ENCODE data around the gene SPAG16.

- TF ChIP-seq TP53 (CRISPR knock-in tag; IDR thresholded peaks at IDR 0.05) (no peak), POLR2A (IDR thresholded peaks at IDR 0.05; ENCODE audit: low read length) (no peak)
- TF ChIP-seq, protein P1, sequence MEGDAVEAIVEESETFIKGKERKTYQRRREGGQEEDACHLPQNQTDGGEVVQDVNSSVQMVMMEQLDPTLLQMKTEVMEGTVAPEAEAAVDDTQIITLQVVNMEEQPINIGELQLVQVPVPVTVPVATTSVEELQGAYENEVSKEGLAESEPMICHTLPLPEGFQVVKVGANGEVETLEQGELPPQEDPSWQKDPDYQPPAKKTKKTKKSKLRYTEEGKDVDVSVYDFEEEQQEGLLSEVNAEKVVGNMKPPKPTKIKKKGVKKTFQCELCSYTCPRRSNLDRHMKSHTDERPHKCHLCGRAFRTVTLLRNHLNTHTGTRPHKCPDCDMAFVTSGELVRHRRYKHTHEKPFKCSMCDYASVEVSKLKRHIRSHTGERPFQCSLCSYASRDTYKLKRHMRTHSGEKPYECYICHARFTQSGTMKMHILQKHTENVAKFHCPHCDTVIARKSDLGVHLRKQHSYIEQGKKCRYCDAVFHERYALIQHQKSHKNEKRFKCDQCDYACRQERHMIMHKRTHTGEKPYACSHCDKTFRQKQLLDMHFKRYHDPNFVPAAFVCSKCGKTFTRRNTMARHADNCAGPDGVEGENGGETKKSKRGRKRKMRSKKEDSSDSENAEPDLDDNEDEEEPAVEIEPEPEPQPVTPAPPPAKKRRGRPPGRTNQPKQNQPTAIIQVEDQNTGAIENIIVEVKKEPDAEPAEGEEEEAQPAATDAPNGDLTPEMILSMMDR (IDR thresholded peaks at IDR 0.05): no peak
These were observed 261.2 kb downstream of the SPAG16 start for GRCh38 chr2:213545481-213545880.

Data from A549 (cell line).